Lung (tissue), 16 donors: Measurements from ENCODE around the gene MRE11. TPM values are rescaled to one million over a fixed set of nuclear protein-coding genes. Genes with fewer than 3 reads are reported as not detected.
A peak's percentile ranks its signal among the peaks of the same experiment; 100 is the strongest.

ENCODE experiments used
- ATAC-seq: fragments of 200-7000 bp; cut with Tn5 transposase; one replicate; pipeline ENCODE4 v1.9.1; 2020; ENCODE audit warnings: moderate number of reproducible peaks; ENCODE audit not compliant: insufficient read depth, low FRiP score
- DNase-seq, 3 donors: peaks; one replicate each; pipeline ENCODE4 v3.0.0-alpha.2; 2013 to 2017
- H3K27ac ChIP-seq, 2 donors: one replicate each; pipeline ENCODE4 v1.5.1; 2013; ENCODE audit warnings: mild to moderate bottlenecking in 2 of 2, moderate library complexity in 2 of 2, control low read depth in 1 of 2, inconsistent platforms in 1 of 2, low read depth in 1 of 2, low read length in 1 of 2
- H3K27me3 ChIP-seq, 3 donors: one replicate each; pipeline ENCODE4 v1.5.1; 2013; ENCODE audit warnings: low read length in 2 of 3; ENCODE audit not compliant: control insufficient read depth in 3 of 3, insufficient read depth in 3 of 3
- H3K36me3 ChIP-seq, 4 donors: one replicate each; pipeline ENCODE4 v1.5.1; 2013; ENCODE audit warnings: low read length in 4 of 4, mild to moderate bottlenecking in 1 of 4, moderate library complexity in 1 of 4; ENCODE audit not compliant: control insufficient read depth in 4 of 4, insufficient read depth in 4 of 4
- H3K4me1 ChIP-seq, 5 donors: one replicate each; pipeline ENCODE4 v1.5.1; 2013; ENCODE audit warnings: low read length in 5 of 5, mild to moderate bottlenecking in 2 of 5, moderate library complexity in 1 of 5; ENCODE audit not compliant: control insufficient read depth in 5 of 5, insufficient read depth in 5 of 5
- H3K4me3 ChIP-seq: one replicate; pipeline ENCODE4 v1.5.1; 2013; ENCODE audit warnings: mild to moderate bottlenecking, control low read depth, moderate library complexity
- H3K9ac ChIP-seq, 2 donors: one replicate each; pipeline ENCODE4 v1.5.1; 2013; ENCODE audit warnings: low read length in 2 of 2, control low read depth in 1 of 2; ENCODE audit not compliant: insufficient read depth in 1 of 2
- H3K9me3 ChIP-seq, 4 donors: one replicate each; pipeline ENCODE4 v1.5.1; 2013; ENCODE audit warnings: low read length in 3 of 4, mild to moderate bottlenecking in 1 of 4, moderate library complexity in 1 of 4; ENCODE audit not compliant: control insufficient read depth in 4 of 4, insufficient read depth in 3 of 4
- CTCF ChIP-seq: IDR thresholded peaks from 2 replicates; pipeline ENCODE4 v1.5.1; 2012; ENCODE audit warnings: mild to moderate bottlenecking; ENCODE audit errors: control extremely low read depth, extremely low read depth
- WGBS, 2 donors: extraction: QIAGEN DNeasy Blood & Tissue Kit; methylation state at CpG; one replicate each; pipeline ENCODE4 v1.1.7; 2013; 5-methylcytosine and 5-hydroxymethylcytosine counted together
- long read RNA-seq, 5 donors: transcript quantifications; one replicate each; lab custom pipeline, GENCODE V29; 2026
- polyA plus RNA-seq, 2 donors: library from polyadenylated mRNA; stranded (reverse); fragments of 200-250 nt; gene quantifications; one replicate each; pipeline ENCODE4 v1.2.1, GENCODE V29; 2013
- total RNA-seq, 2 donors: library from RNA; depleted of rRNA in 1 of 2; stranded (reverse); fragments of >200 nt in 1 of 2; gene quantifications; one replicate each; pipeline ENCODE4 v1.2.1, GENCODE V29; 2014 to 2021
- donor health status: control.
- donor health status: control.
- donor health status: Bipolar disorder and iron deficiency.
- donor health status: healthy.
- donor health status: DM: yes; HTN: yes; CAD: no.

MRE11 gene
- total RNA-seq: 10 to 100 TPM; 16.1 to 67.8 TPM
- 1 to 10 TPM; 4.3 to 5.6 TPM for polyA plus RNA-seq
- long read RNA-seq, donor 1, partial matches to known transcripts: 7 of 7 reads
- long read RNA-seq, donor 1, other reads (novel, unspliced or antisense): 0 of 7 reads
- long read RNA-seq, donor 2: 0 reads
- long read RNA-seq, donor 3: 0 reads
- long read RNA-seq, donor 4: 0 reads
- long read RNA-seq, donor 5, full-length matches to known transcripts: 2 of 2 reads
- long read RNA-seq, donor 5, partial matches to known transcripts: 0 of 2 reads
- long read RNA-seq, donor 5, other reads (novel, unspliced or antisense): 0 of 2 reads

GRCh38 chr11:94493281-94494125, at the start of gene MRE11, which contains the start of gene ANKRD49:
Gene MRE11 (minus strand): TSS chr11:94493844. CDS start chr11:94492801, 1,043 bp downstream.
Gene ANKRD49 (plus strand): TSS chr11:94493984. CDS start chr11:94496694, 2,710 bp downstream.
- peak within 1 kb of the TSS; percentile 90 for H3K4me3 ChIP-seq
- H3K9me3 ChIP-seq: no peaks in the 10 kb centered on the region
- WGBS, 2 donors: 0% methylated on average over 55 of the region's 55 CpGs
- peaks cover 11 to 22% (median 19%) of the 10 kb centered on the region in 4 donors for H3K36me3 ChIP-seq
- no peaks in the 10 kb centered on the region for H3K27me3 ChIP-seq
- peak within 1 kb of the TSS; percentile 57 to 97 for H3K9ac ChIP-seq
- no peak for TF ChIP-seq CTCF
- peak; percentile 98 to 99 (median 99) for DNase-seq
- ATAC-seq: peak; percentile 100
- peak within 1 kb of the TSS; percentile 77 to 93 for H3K27ac ChIP-seq
- H3K4me1 ChIP-seq: peaks cover 0 to 13% (median 0%) of the 10 kb centered on the region in 5 donors

- WGBS, 2 donors: 31 to 38% methylated on average over 1 of the region's 1 CpG
- DNase-seq (no peak), ATAC-seq (no peak)
- H3K36me3 ChIP-seq: no peaks in the 10 kb centered on the region
- no peak overlapping the region for H3K4me3 ChIP-seq
- no peaks in the 10 kb centered on the region for H3K27me3 ChIP-seq
- H3K27ac ChIP-seq: no peak overlapping the region
- no peaks in the 10 kb centered on the region for H3K9me3 ChIP-seq
- no peak overlapping the region for H3K9ac ChIP-seq
- H3K4me1 ChIP-seq: peaks cover 0 to 8% (median 0%) of the 10 kb centered on the region in 5 donors
- TF ChIP-seq CTCF: no peak
Observed at GRCh38 chr11:94539420-94539819, 45.8 kb upstream of the MRE11 start.

GRCh38 chr11:94537031-94537600, 43.5 kb upstream of the MRE11 start:
- WGBS, 2 donors: 50 to 65% methylated on average over 3 of the region's 3 CpGs
- Histone ChIP-seq H3K27ac (no peak overlapping the region), H3K9ac (no peak overlapping the region), H3K4me1 (peaks cover 0 to 8% (median 3%) of the 10 kb centered on the region in 5 donors), H3K36me3 (no peaks in the 10 kb centered on the region), H3K27me3 (no peaks in the 10 kb centered on the region), H3K4me3 (no peak overlapping the region), H3K9me3 (no peaks in the 10 kb centered on the region)
- ATAC-seq (no peak), DNase-seq (peak; percentile 50 to 72 (median 52))
- TF ChIP-seq CTCF: no peak
